Measurements from ENCODE around the gene ATOSB. TPM values are rescaled to one million over a fixed set of nuclear protein-coding genes. Genes with fewer than 3 reads are reported as not detected.

The ATOSB gene
- total RNA-seq, 1 donor: 21.2 TPM

- no peak for DNase-seq (ENCODE audit: low read depth)
- no peak for TF ChIP-seq CTCF (IDR thresholded peaks at IDR 0.05; ENCODE audit: insufficient read depth, low read depth, low read length)
- H3K4me3 ChIP-seq (ENCODE audit: low read depth, low read length): no peak overlapping the region
Observed at GRCh38 chr9:35074791-35075190, 40.9 kb downstream of the ATOSB start.

- no peak for DNase-seq (ENCODE audit: low read depth)
- no peak overlapping the region for H3K4me3 ChIP-seq (ENCODE audit: low read depth, low read length)
- no peak for TF ChIP-seq CTCF (IDR thresholded peaks at IDR 0.05; ENCODE audit: insufficient read depth, low read depth, low read length)
Observed at GRCh38 chr9:35074141-35074540, 41.5 kb downstream of the ATOSB start.

GRCh38 chr9:35073279-35073612 is 42.4 kb downstream of the ATOSB start:
- TF ChIP-seq CTCF (IDR thresholded peaks at IDR 0.05; ENCODE audit: insufficient read depth, low read depth, low read length): no peak
- H3K4me3 ChIP-seq (ENCODE audit: low read depth, low read length): peak overlapping the region; percentile 42
- DNase-seq (ENCODE audit: low read depth): no peak

- peak within 1 kb of the TSS; percentile 74 for H3K4me3 ChIP-seq (ENCODE audit: low read depth, low read length)
- TF ChIP-seq CTCF (IDR thresholded peaks at IDR 0.05; ENCODE audit: insufficient read depth, low read depth, low read length): no peak
- peak; percentile 100 for DNase-seq (ENCODE audit: low read depth)
Observed at GRCh38 chr9:35072461-35073278, 43.0 kb downstream of the ATOSB start, which contains the start of gene VCP. Gene VCP (minus strand): TSS chr9:35072625. CDS start chr9:35072353, 272 bp downstream.

- TF ChIP-seq CTCF (IDR thresholded peaks at IDR 0.05; ENCODE audit: insufficient read depth, low read depth, low read length): peak; percentile 37
- DNase-seq (ENCODE audit: low read depth): peak; percentile 92
- peak overlapping the region; percentile 74 for H3K4me3 ChIP-seq (ENCODE audit: low read depth, low read length)
Observed at GRCh38 chr9:35071814-35072460, 43.7 kb downstream of the ATOSB start.

- TF ChIP-seq CTCF (IDR thresholded peaks at IDR 0.05; ENCODE audit: insufficient read depth, low read depth, low read length): no peak
- peak; percentile 14 for DNase-seq (ENCODE audit: low read depth)
- peak overlapping the region; percentile 74 for H3K4me3 ChIP-seq (ENCODE audit: low read depth, low read length)
Observed at GRCh38 chr9:35070823-35071813, 44.5 kb downstream of the ATOSB start.

Data from fibroblast of villous mesenchyme (primary cell).